Uterus (tissue), 4 donors: ENCODE measurements around the gene ACTBL2. TPM values are rescaled to one million over a fixed set of nuclear protein-coding genes. Genes with fewer than 3 reads are reported as not detected.
"Not testable (repeated sequence)": the region's sequence is repeated elsewhere in the genome, so short reads cannot be mapped to it uniquely, and the experiment has no call there.

Experiments
- DNase-seq, 2 donors: peaks; one replicate each; pipeline ENCODE4 v3.0.0-alpha.2; 2019 to 2020
- H3K27ac ChIP-seq, 2 donors: fragments of 200-600 bp; sonication (generic); 1 replicate in 1 of 2; 2 replicates in 1 of 2; pipeline ENCODE4 v1.5.1; 2016 to 2018
- H3K27me3 ChIP-seq, 2 donors: fragments of 200-600 bp; sonication (generic); one replicate each; pipeline ENCODE4 v1.5.1; 2018 to 2019; ENCODE audit warnings: control low read depth in 1 of 2
- H3K36me3 ChIP-seq, 2 donors: fragments of 200-600 bp; sonication (generic); one replicate each; pipeline ENCODE4 v1.5.1; 2019; ENCODE audit warnings: control low read depth in 1 of 2
- H3K4me1 ChIP-seq, 2 donors: fragments of 200-600 bp; sonication (generic); one replicate each; pipeline ENCODE4 v1.5.1; 2018 to 2019; ENCODE audit warnings: control low read depth in 1 of 2
- H3K4me3 ChIP-seq, 2 donors: fragments of 200-600 bp; sonication (generic); 1 replicate in 1 of 2; 2 replicates in 1 of 2; pipeline ENCODE4 v1.5.1; 2018 to 2019; ENCODE audit warnings: mild to moderate bottlenecking in 1 of 2
- H3K9me3 ChIP-seq, 2 donors: fragments of 200-600 bp; sonication (generic); one replicate each; pipeline ENCODE4 v1.5.1; 2019; ENCODE audit warnings: control low read depth in 1 of 2
- CTCF ChIP-seq, 4 experiments: fragments of 200-600 bp in 2 of 4; fragments of 450-650 bp in 2 of 4; sonication (generic) in 2 of 4; IDR thresholded peaks; one replicate each; pipeline ENCODE4 v1.5.1; 2016 to 2019; ENCODE audit warnings: antibody characterized with exemption in 4 of 4, mild to moderate bottlenecking in 2 of 4, moderate library complexity in 1 of 4
- POLR2A ChIP-seq, 2 donors: fragments of 450-650 bp; IDR thresholded peaks; one replicate each; pipeline ENCODE4 v1.6.1; 2016; ENCODE audit warnings: antibody characterized with exemption in 2 of 2, mild to moderate bottlenecking in 1 of 2, moderate library complexity in 1 of 2
- intact Hi-C: fragments of 100-400 bp; cut with DNase I; formaldehyde crosslinking; loops from one replicate; pipeline ENCODE4 v1.15.1; 2023; ENCODE audit warnings: low total_unique reads
- total RNA-seq, 4 donors: library from RNA; depleted of rRNA in 3 of 4; stranded (reverse); fragments of >200 nt in 3 of 4; gene quantifications; one replicate each; pipeline versions ENCODE4 v1.1.0 to v1.2.4, GENCODE V29; 2014 to 2023
- donor health status: DM: yes; HTN: yes; CAD: no.

The ACTBL2 gene
- total RNA-seq, 4 donors from 2014 or later = not detected

GRCh38 chr5:57478826-57479225, 3.8 kb downstream of the ACTBL2 start:
- no peak for DNase-seq
- no peak overlapping the region for H3K4me3 ChIP-seq
- no peaks in the 10 kb centered on the region for H3K27me3 ChIP-seq
- no peak for TF ChIP-seq CTCF (IDR thresholded peaks at IDR 0.05)
- no peak for TF ChIP-seq POLR2A (IDR thresholded peaks at IDR 0.05)
- no peaks in the 10 kb centered on the region for H3K36me3 ChIP-seq
- intact Hi-C loops = no loop called here
- H3K4me1 ChIP-seq = no peaks in the 10 kb centered on the region
- H3K27ac ChIP-seq = no peak overlapping the region
- no peaks in the 10 kb centered on the region for H3K9me3 ChIP-seq

- no peak for DNase-seq
- Histone ChIP-seq H3K4me3 (no peak overlapping the region), H3K36me3 (no peaks in the 10 kb centered on the region), H3K4me1 (no peaks in the 10 kb centered on the region), H3K27ac (no peak overlapping the region), H3K27me3 (no peaks in the 10 kb centered on the region), H3K9me3 (no peaks in the 10 kb centered on the region)
- intact Hi-C loops = no loop called here
- no peak for TF ChIP-seq CTCF (IDR thresholded peaks at IDR 0.05)
- no peak for TF ChIP-seq POLR2A (IDR thresholded peaks at IDR 0.05)
Observed at GRCh38 chr5:57476601-57477056, 6.0 kb downstream of the ACTBL2 start.

- Histone ChIP-seq H3K27ac (no peak overlapping the region), H3K4me3 (no peak overlapping the region), H3K9me3 (no peaks in the 10 kb centered on the region), H3K36me3 (no peaks in the 10 kb centered on the region), H3K27me3 (no peaks in the 10 kb centered on the region), H3K4me1 (no peaks in the 10 kb centered on the region)
- intact Hi-C loops = no loop called here
- TF ChIP-seq POLR2A (IDR thresholded peaks at IDR 0.05) = no peak
- TF ChIP-seq CTCF (IDR thresholded peaks at IDR 0.05) = no peak
- no peak for DNase-seq
Observed at GRCh38 chr5:57470339-57470738, 12.3 kb downstream of the ACTBL2 start.

DNA sequence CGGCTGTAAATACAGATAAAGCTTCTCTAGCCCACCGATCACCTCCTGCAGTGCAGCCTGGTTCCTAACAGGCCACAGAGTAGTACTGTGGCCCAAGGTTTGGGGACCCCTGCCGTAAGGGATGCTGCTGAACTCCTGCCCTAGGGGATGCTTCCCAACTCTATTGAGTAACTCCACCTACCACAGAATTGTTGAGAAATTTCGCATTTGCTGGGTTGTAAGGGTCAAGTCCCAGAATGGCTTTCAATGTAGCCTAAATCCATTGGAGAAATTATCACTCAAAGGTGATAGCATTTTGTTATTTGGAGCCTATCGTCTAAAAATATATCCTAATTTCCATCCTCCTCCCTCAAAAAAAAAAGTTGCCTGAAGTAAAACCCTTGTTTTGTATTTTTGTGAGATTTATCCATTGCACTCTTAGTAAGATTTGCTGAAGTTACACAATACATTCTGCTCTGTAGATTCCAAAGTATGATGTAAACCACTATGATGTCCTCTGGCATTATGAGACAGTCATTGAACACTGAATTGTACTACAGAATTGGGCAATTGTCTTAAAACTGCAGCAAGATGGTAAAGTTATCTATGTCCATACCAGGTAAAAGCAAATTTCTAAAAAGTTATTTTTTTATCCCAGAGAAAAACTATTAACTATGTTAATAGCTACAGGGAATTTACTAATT, 14.0 kb downstream of the ACTBL2 start:
- intact Hi-C loops = no loop called here
- Histone ChIP-seq H3K27me3 (no peaks in the 10 kb centered on the region), H3K9me3 (no peaks in the 10 kb centered on the region), H3K4me1 (no peaks in the 10 kb centered on the region), H3K27ac (no peak overlapping the region), H3K36me3 (no peaks in the 10 kb centered on the region), H3K4me3 (no peak overlapping the region)
- TF ChIP-seq CTCF (IDR thresholded peaks at IDR 0.05) (no peak), POLR2A (IDR thresholded peaks at IDR 0.05) (no peak)
- no peak for DNase-seq

DNA sequence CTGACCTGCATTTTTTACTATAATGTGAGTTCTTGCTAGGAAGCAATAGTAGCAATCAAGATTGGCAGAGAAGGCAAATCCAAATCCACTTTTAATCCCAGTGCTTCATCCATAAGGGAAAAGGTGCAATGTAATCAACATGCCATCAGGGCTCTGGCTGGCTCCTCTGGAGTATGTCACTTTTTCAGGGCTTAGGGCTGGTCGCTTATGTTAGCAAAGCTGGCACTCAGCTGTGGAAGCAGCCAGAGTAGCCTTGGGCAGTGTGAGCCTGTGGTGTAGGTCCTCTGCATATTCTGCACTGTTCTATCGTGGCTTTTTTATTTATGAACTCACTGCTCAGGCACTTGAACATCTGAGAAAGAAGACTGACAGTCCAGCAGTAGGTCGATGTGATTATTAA, 16.1 kb downstream of the ACTBL2 start:
- H3K4me1 ChIP-seq = no peaks in the 10 kb centered on the region
- no peak for TF ChIP-seq CTCF (IDR thresholded peaks at IDR 0.05)
- TF ChIP-seq POLR2A (IDR thresholded peaks at IDR 0.05) = no peak
- intact Hi-C loops = no loop called here
- H3K27me3 ChIP-seq = no peaks in the 10 kb centered on the region
- H3K27ac ChIP-seq = no peak overlapping the region
- H3K4me3 ChIP-seq = no peak overlapping the region
- DNase-seq = no peak
- H3K9me3 ChIP-seq = no peaks in the 10 kb centered on the region
- H3K36me3 ChIP-seq = no peaks in the 10 kb centered on the region

DNA sequence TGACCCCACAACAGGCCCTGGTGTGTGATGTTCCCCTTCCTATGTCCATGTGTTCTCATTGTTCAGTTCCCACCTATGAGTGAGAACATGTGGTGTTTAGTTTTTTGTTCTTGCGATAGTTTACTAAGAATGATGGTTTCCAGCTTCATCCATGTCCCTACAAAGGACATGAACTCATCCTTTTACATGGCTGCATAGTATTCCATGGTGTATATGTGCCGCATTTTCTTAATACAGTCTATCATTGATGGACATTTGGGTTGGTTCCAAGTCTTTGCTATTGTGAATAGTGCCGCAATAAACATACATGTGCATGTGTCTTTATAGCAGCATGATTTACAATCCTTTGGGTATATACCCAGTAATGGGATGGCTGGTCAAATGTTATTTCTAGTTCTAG, 22.6 kb downstream of the ACTBL2 start:
- intact Hi-C loops, H3K4me1 ChIP-seq, H3K36me3 ChIP-seq, H3K27ac ChIP-seq, H3K4me3 ChIP-seq, DNase-seq, H3K9me3 ChIP-seq, H3K27me3 ChIP-seq: not testable (repeated sequence)
